Fibroblast of peridontal ligament (primary cell): ENCODE measurements around the gene TTC17.

Experiments
- DNase-seq: peaks from one replicate; pipeline ENCODE4 v3.0.0-alpha.2; 2010; ENCODE audit errors: extremely low read depth

The TTC17 gene

DNA sequence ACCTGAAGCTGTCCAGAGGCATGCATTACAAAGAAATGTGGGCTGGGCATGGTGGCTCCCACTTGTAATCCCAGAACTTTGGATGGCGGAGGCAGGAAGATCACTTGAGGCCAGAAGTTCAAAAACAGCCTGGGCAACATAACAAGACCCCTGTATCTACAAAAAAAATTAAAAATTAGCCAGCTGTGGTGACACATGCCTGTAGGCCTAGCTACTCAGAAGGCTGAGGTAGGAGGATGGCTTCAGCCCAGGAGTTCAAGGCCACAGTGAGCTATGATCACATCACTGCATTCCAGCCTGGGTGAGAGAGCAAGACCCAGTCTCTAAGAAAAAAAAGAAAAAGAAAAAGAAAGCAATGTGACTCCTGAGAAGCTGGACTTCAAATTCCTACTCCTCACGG lies 183.3 kb downstream of the TTC17 start:
- DNase-seq, result no peak

DNA sequence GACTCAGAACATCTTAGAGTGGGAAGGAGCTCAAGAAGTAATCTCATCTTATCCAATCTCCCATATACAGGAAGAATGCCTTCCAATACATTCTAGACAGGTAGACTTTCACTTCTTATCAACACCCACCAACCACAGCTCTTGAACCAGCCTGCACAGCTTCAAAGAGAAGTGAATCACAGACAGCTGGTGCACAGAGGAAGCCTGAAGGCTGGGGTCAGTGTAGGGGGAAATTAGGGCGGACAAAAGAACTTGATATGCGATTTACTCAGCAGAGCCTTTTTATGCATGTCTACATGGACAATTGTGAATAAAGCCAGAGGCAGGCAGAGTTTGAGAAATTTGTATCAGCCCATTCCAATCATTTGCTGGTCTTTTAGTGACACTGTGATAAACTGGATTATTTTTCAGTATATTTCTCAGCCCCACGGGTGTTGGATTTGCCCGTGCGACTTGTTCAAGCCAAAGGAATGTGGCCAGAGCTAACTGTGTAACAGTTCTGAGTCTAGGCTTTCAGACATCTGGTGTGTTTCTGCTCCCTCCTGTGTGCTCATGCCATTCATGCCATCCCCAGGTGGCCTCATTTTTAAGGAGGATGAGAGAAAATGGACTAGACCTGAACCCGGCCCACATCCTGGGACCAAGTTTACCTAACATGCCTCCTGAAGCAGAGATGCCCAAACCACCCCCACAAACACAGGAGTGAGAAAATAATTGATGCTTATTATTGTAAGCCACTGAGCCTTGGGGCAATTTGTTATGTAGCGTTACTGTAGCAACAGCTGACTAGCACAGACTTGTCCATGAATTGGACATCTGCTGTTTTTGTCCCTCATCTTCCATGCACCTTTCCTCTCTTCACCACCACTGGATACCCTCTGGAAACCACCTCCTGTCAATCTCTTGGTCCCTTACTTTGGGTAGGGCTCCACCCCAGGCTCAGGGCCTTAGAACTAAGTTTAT lies 184.3 kb downstream of the TTC17 start:
- DNase-seq, result no peak
